ENCODE data around the gene DBH. TPM values are rescaled to one million over a fixed set of nuclear protein-coding genes. Genes with fewer than 3 reads are reported as not detected.

Gene DBH
- total RNA-seq, 4 donors from 2014 or later: not detected

GRCh38 chr9:133693116-133693515 is 57.0 kb downstream of the DBH start:
- TF ChIP-seq POLR2A (IDR thresholded peaks at IDR 0.05): no peak
- TF ChIP-seq, protein P1, sequence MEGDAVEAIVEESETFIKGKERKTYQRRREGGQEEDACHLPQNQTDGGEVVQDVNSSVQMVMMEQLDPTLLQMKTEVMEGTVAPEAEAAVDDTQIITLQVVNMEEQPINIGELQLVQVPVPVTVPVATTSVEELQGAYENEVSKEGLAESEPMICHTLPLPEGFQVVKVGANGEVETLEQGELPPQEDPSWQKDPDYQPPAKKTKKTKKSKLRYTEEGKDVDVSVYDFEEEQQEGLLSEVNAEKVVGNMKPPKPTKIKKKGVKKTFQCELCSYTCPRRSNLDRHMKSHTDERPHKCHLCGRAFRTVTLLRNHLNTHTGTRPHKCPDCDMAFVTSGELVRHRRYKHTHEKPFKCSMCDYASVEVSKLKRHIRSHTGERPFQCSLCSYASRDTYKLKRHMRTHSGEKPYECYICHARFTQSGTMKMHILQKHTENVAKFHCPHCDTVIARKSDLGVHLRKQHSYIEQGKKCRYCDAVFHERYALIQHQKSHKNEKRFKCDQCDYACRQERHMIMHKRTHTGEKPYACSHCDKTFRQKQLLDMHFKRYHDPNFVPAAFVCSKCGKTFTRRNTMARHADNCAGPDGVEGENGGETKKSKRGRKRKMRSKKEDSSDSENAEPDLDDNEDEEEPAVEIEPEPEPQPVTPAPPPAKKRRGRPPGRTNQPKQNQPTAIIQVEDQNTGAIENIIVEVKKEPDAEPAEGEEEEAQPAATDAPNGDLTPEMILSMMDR (IDR thresholded peaks at IDR 0.05): no peak
- Histone ChIP-seq H3K27me3 (no peaks in the 10 kb centered on the region), H3K4me1 (no peaks in the 10 kb centered on the region), H3K9me3 (no peaks in the 10 kb centered on the region), H3K27ac (no peak overlapping the region), H3K4me3 (no peak overlapping the region), H3K36me3 (no peaks in the 10 kb centered on the region)
- DNase-seq: no peak

GRCh38 chr9:133693703-133694529 is 57.8 kb downstream of the DBH start:
- Histone ChIP-seq H3K27ac (no peak overlapping the region), H3K4me3 (no peak overlapping the region), H3K36me3 (no peaks in the 10 kb centered on the region), H3K9me3 (no peaks in the 10 kb centered on the region), H3K4me1 (no peaks in the 10 kb centered on the region), H3K27me3 (no peaks in the 10 kb centered on the region)
- TF ChIP-seq, protein P1 (IDR thresholded peaks at IDR 0.05): no peak
- TF ChIP-seq POLR2A (IDR thresholded peaks at IDR 0.05): no peak
- DNase-seq: no peak

- TF ChIP-seq, protein P1 (IDR thresholded peaks at IDR 0.05): no peak
Observed at GRCh38 chr9:133694686-133695085, 58.5 kb downstream of the DBH start.

DNA sequence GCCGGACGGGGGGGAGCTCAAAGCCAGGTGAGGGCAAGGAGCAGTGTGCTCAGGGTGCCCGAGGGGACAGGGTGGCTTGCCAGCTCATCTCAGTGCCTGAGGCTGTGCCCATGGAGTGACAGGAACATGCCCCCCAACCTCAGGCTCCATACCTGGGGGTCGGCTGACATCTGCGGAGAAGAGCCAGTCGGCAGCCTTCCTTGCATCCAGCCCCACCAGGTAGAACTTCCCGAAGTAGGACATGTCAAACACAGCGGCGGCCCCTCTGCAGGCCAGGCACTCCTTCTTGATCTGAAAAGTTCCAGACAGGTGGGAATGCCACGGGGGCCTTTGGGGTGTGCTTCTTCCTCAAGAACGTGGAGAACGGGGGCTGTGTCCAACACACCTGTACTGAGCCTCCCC is 59.9 kb downstream of the DBH start:
- Histone ChIP-seq H3K36me3 (no peaks in the 10 kb centered on the region), H3K27ac (no peak overlapping the region), H3K27me3 (no peaks in the 10 kb centered on the region), H3K4me1 (peaks cover 0 to 2% (median 0%) of the 10 kb centered on the region in 4 donors), H3K4me3 (no peak overlapping the region), H3K9me3 (no peaks in the 10 kb centered on the region)
- no peak for DNase-seq
- no peak for TF ChIP-seq POLR2A (IDR thresholded peaks at IDR 0.05)
- TF ChIP-seq, protein P1 (IDR thresholded peaks at IDR 0.05): no peak

More at GRCh38 chr9:133694686-133695085, 58.5 kb downstream of the DBH start:
- Histone ChIP-seq H3K9me3 (no peaks in the 10 kb centered on the region), H3K4me1 (no peaks in the 10 kb centered on the region), H3K27ac (no peak overlapping the region), H3K4me3 (no peak overlapping the region), H3K36me3 (no peaks in the 10 kb centered on the region), H3K27me3 (no peaks in the 10 kb centered on the region)
- DNase-seq: no peak

- no peak overlapping the region for H3K4me3 ChIP-seq
- no peak overlapping the region for H3K27ac ChIP-seq
- no peaks in the 10 kb centered on the region for H3K27me3 ChIP-seq
- peaks cover 0 to 17% (median 9%) of the 10 kb centered on the region in 4 donors for H3K4me1 ChIP-seq
- TF ChIP-seq, protein P1 (IDR thresholded peaks at IDR 0.05): peak in 1 of 6 experiments; percentile 1
- TF ChIP-seq POLR2A (IDR thresholded peaks at IDR 0.05): no peak
- no peaks in the 10 kb centered on the region for H3K9me3 ChIP-seq
- no peaks in the 10 kb centered on the region for H3K36me3 ChIP-seq
- no peak for DNase-seq
Observed at GRCh38 chr9:133699546-133699945, 63.4 kb downstream of the DBH start.
